Hepatocyte (in vitro differentiated cells): Measurements from ENCODE around the gene RUNX1. TPM values are rescaled to one million over a fixed set of nuclear protein-coding genes. Genes with fewer than 3 reads are reported as not detected.
A peak's percentile ranks its signal among the peaks of the same experiment; 100 is the strongest.

Experiments
- DNase-seq: peaks from one replicate; pipeline ENCODE4 v3.0.0-alpha.2; 2016; ENCODE audit warnings: low spot score
- H2AFZ ChIP-seq: fragments of 200-600 bp; sonication (generic); 2 replicates; pipeline ENCODE4 v1.6.0; 2016; ENCODE audit warnings: antibody characterized with exemption, mild to moderate bottlenecking
- H3K27ac ChIP-seq: fragments of 200-600 bp; sonication (generic); 2 replicates; pipeline ENCODE4 v1.5.1; 2016; ENCODE audit warnings: mild to moderate bottlenecking
- H3K27me3 ChIP-seq: fragments of 200-600 bp; sonication (generic); 2 replicates; pipeline ENCODE4 v1.6.1; 2016
- H3K36me3 ChIP-seq: fragments of 200-600 bp; sonication (generic); replicated peaks from 2 replicates; pipeline ENCODE4 v1.5.1; 2016; ENCODE audit warnings: low read depth; ENCODE audit not compliant: insufficient read depth
- H3K4me1 ChIP-seq: fragments of 200-600 bp; sonication (generic); 2 replicates; pipeline ENCODE4 v1.5.1; 2016; ENCODE audit warnings: mild to moderate bottlenecking, moderate library complexity; ENCODE audit not compliant: insufficient read depth
- H3K4me2 ChIP-seq: fragments of 200-600 bp; sonication (generic); 2 replicates; pipeline ENCODE4 v1.6.0; 2016
- H3K4me3 ChIP-seq: fragments of 200-600 bp; sonication (generic); 2 replicates; pipeline ENCODE4 v1.5.1; 2016; ENCODE audit warnings: mild to moderate bottlenecking
- H3K79me2 ChIP-seq: fragments of 200-600 bp; sonication (generic); 2 replicates; pipeline ENCODE4 v1.6.0; 2017; ENCODE audit warnings: mild to moderate bottlenecking
- H3K9me2 ChIP-seq: fragments of 200-600 bp; sonication (generic); replicated peaks from 2 replicates; pipeline ENCODE4 v1.6.0; 2017; ENCODE audit warnings: mild to moderate bottlenecking; ENCODE audit not compliant: insufficient read depth
- H3K9me3 ChIP-seq: fragments of 200-600 bp; sonication (generic); 2 replicates; pipeline ENCODE4 v1.5.1; 2016; ENCODE audit warnings: low read depth, mild to moderate bottlenecking
- H4K20me1 ChIP-seq: fragments of 200-600 bp; sonication (generic); 2 replicates; pipeline ENCODE4 v1.6.0; 2016; ENCODE audit warnings: mild to moderate bottlenecking; ENCODE audit not compliant: insufficient read depth, poor library complexity, severe bottlenecking
- EZH2 ChIP-seq: fragments of 200-600 bp; sonication (generic); IDR thresholded peaks from 2 replicates; pipeline ENCODE4 v1.6.1; 2016; ENCODE audit warnings: antibody characterized with exemption, mild to moderate bottlenecking, borderline replicate concordance
- EZH2phosphoT487 ChIP-seq: fragments of 200-600 bp; sonication (generic); IDR thresholded peaks from one replicate; pipeline ENCODE4 v1.6.1; 2018; ENCODE audit warnings: antibody characterized with exemption, mild to moderate bottlenecking, low read depth, moderate library complexity; ENCODE audit not compliant: unreplicated experiment, severe bottlenecking
- WGBS: methylation state at CpG from one replicate; pipeline ENCODE4 v1.1.6; 2016; ENCODE audit warnings: low lambda C conversion rate; ENCODE audit errors: missing lambda C conversion rate; 5-methylcytosine and 5-hydroxymethylcytosine counted together
- polyA plus RNA-seq: library from polyadenylated mRNA; unstranded; fragments of >200 nt; fragmentation: Nextera tagmentation; extraction: Ambion mirVana; gene quantifications from 2 replicates; pipeline ENCODE4 v1.2.1, GENCODE V29; 2016
- total RNA-seq: library from RNA; depleted of rRNA; stranded (reverse); fragments of >200 nt; gene quantifications from 2 replicates; pipeline ENCODE4 v1.2.3, GENCODE V29; 2014
- TF ChIP-seq, protein P1 (sequence below): fragments of 200-600 bp; sonication (generic); IDR thresholded peaks from 2 replicates; pipeline ENCODE4 v1.5.1; 2016; ENCODE audit warnings: antibody characterized with exemption, mild to moderate bottlenecking; ENCODE audit not compliant: poor library complexity

RUNX1 gene
- total and polyA plus RNA-seq, 2 experiments from 2014 or later: 8.5 to 10.9 TPM

- Histone ChIP-seq H3K36me3 (no peaks in the 10 kb centered on the region), H3K4me2 (no peak overlapping the region), H3K9me3 (no peaks in the 10 kb centered on the region), H3K27me3 (no peaks in the 10 kb centered on the region), H4K20me1 (no peaks in the 10 kb centered on the region), H3K4me1 (peaks cover 59% of the 10 kb centered on the region), H3K27ac (peak overlapping the region; percentile 60), H3K4me3 (no peak overlapping the region), H3K79me2 (no peaks in the 10 kb centered on the region), H3K9me2 (no peaks in the 10 kb centered on the region), H2AFZ (no peak overlapping the region)
- no peak for DNase-seq
- TF ChIP-seq EZH2phosphoT487 (no peak), EZH2 (no peak)
- TF ChIP-seq, protein P1, sequence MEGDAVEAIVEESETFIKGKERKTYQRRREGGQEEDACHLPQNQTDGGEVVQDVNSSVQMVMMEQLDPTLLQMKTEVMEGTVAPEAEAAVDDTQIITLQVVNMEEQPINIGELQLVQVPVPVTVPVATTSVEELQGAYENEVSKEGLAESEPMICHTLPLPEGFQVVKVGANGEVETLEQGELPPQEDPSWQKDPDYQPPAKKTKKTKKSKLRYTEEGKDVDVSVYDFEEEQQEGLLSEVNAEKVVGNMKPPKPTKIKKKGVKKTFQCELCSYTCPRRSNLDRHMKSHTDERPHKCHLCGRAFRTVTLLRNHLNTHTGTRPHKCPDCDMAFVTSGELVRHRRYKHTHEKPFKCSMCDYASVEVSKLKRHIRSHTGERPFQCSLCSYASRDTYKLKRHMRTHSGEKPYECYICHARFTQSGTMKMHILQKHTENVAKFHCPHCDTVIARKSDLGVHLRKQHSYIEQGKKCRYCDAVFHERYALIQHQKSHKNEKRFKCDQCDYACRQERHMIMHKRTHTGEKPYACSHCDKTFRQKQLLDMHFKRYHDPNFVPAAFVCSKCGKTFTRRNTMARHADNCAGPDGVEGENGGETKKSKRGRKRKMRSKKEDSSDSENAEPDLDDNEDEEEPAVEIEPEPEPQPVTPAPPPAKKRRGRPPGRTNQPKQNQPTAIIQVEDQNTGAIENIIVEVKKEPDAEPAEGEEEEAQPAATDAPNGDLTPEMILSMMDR: no peak
- WGBS: 55% methylated on average over 6 of the region's 6 CpGs
These were observed 234.6 kb downstream of the RUNX1 start for GRCh38 chr21:34814529-34814951.

DNA sequence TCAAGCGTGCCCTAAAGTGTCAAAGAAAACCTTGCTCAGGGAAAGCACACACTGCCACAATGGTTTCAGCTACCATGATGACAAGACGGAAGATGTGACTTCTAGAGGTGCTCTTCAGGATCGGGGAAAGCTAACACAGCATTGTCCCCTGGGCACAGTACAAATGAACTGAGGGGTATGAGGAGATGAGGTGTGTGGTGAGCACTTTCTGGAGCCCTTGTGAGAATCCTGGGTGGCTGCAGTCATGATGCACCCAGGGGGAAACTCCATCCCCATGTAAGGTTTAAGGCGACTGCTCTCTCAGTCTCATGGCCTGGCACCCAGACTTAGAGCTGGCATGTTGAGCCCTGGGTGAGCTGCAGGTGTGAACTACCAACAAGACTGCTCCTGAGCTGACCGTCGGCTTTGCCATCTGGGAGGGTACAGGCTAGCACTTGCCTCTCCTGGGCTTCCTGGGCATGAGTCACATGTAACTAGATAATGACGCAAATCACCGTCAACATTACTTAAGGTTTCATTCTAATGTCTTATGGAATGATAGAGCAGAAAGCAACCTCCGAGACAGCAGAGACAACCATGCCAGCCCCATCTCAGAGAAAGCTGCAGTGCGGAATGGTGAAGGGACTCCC is 235.7 kb downstream of the RUNX1 start:
- Histone ChIP-seq H3K27me3 (no peaks in the 10 kb centered on the region), H2AFZ (no peak overlapping the region), H3K4me3 (no peak overlapping the region), H3K27ac (peak overlapping the region; percentile 33), H3K36me3 (no peaks in the 10 kb centered on the region), H3K4me2 (no peak overlapping the region), H3K4me1 (peaks cover 49% of the 10 kb centered on the region), H3K79me2 (no peaks in the 10 kb centered on the region), H4K20me1 (no peaks in the 10 kb centered on the region), H3K9me2 (no peaks in the 10 kb centered on the region), H3K9me3 (no peaks in the 10 kb centered on the region)
- TF ChIP-seq EZH2phosphoT487 (no peak), EZH2 (no peak)
- TF ChIP-seq, protein P1: no peak
- DNase-seq: no peak
- whole genome bisulfite sequencing: 95% methylated on average over 10 of the region's 10 CpGs

DNA sequence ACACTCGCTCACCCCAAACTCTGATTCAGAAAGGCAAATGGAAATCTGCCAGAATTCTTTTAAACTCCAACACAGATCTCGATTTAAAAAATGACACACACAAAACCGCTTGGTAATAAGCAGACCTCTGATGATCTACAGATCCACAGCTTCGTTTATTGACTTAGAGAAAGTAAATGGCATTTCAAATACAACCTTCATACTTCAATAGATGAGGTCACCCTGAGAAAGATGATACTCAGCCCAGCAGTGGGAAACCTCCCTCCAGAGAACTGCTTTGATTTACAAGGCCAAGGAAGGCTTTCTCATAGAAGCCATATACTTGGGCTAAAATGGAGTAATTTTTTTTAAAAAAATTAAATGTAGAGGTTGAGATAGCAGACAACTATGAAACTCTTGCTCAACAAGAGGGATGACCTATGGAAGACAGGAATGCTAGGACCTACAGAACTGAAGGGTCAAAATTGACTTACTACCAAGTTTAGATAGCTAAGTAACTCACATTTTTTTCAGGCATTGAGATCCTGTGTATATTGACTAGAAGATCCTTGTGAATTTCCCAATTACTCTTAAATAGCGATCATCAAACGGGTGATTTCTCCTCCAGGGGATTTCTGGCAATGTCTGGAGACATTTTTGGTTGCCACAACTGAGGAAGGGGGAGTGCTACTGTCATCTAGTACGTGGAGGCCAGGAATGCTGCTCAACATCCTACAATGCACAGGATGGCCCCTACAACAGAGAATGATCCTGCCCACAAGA is 236.4 kb downstream of the RUNX1 start:
- no peaks in the 10 kb centered on the region for H4K20me1 ChIP-seq
- TF ChIP-seq, protein P1: no peak
- TF ChIP-seq EZH2 (no peak), EZH2phosphoT487 (no peak)
- WGBS: 62% methylated on average over 7 of the region's 7 CpGs
- H2AFZ ChIP-seq: no peak overlapping the region
- H3K4me2 ChIP-seq: no peak overlapping the region
- peak; percentile 62 for DNase-seq
- peak overlapping the region; percentile 33 for H3K27ac ChIP-seq
- peaks cover 44% of the 10 kb centered on the region for H3K4me1 ChIP-seq
- no peaks in the 10 kb centered on the region for H3K36me3 ChIP-seq
- H3K27me3 ChIP-seq: no peaks in the 10 kb centered on the region
- no peaks in the 10 kb centered on the region for H3K9me3 ChIP-seq
- no peaks in the 10 kb centered on the region for H3K9me2 ChIP-seq
- H3K4me3 ChIP-seq: no peak overlapping the region
- H3K79me2 ChIP-seq: no peaks in the 10 kb centered on the region
